ENCODE data around the gene AFG1L. TPM values are rescaled to one million over a fixed set of nuclear protein-coding genes. Genes with fewer than 3 reads are reported as not detected.
A peak's percentile ranks its signal among the peaks of the same experiment; 100 is the strongest.
"Not testable (repeated sequence)": the region's sequence is repeated elsewhere in the genome, so short reads cannot be mapped to it uniquely, and the experiment has no call there.

Gene AFG1L
- 1 to 10 TPM; 4.6 to 5.0 TPM for total RNA-seq

GRCh38 chr6:108294727-108295625 lies at the start of gene AFG1L:
AFG1L (plus strand) TSS chr6:108295054; CDS start chr6:108295080, 26 bp downstream.
- Mint-ChIP-seq H3K27ac (peak within 1 kb of the TSS; percentile 97 to 99), H3K36me3 (peaks cover 6% of the 10 kb centered on the region), H3K4me3 (peak within 1 kb of the TSS; percentile 90), H3K9me3 (no peaks in the 10 kb centered on the region), H3K27me3 (no peaks in the 10 kb centered on the region), H3K4me1 (ENCODE audit: low read depth in 2 of 2) (peaks cover 10 to 15% of the 10 kb centered on the region in 2 donors)
- DNase-seq (ENCODE audit: low spot score) (peak; percentile 89), ATAC-seq (peak; percentile 98 to 99)

DNA sequence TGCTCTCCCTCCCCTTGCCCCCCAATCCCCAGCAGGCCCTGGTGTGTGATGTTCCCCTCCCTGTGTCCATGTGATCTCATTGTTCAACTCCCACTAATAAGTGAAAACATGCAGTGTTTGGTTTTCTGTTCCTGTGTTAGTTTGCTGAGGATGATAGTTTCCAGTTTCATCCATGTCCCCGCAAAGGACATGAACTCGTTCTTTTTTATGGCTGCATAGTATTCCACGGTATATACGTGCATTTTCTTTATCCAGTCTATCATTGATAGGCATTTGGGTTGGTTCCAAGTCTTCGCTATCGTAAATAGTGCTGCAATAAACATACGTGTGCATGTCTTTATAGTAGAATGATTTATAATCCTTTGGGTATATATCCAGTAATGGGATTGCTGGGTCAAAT lies 49.8 kb upstream of the AFG1L start:
- Mint-ChIP-seq H3K4me1 (ENCODE audit: low read depth in 2 of 2) (peaks cover 15 to 30% of the 10 kb centered on the region in 2 donors), H3K36me3 (peaks cover 14% of the 10 kb centered on the region)
- H3K4me3 Mint-ChIP-seq; H3K9me3 Mint-ChIP-seq; DNase-seq (ENCODE audit: low spot score); ATAC-seq; H3K27ac Mint-ChIP-seq; H3K27me3 Mint-ChIP-seq: not testable (repeated sequence)

- peak overlapping the region in 1 of 2 donors; percentile 15 for H3K27ac Mint-ChIP-seq
- H3K36me3 Mint-ChIP-seq, result peaks cover 4% of the 10 kb centered on the region
- no peak overlapping the region for H3K4me3 Mint-ChIP-seq
Measured at GRCh38 chr6:108247965-108248536, 46.8 kb upstream of the AFG1L start.

GRCh38 chr6:108250240-108250866 lies 44.5 kb upstream of the AFG1L start:
- Mint-ChIP-seq H3K36me3 (no peaks in the 10 kb centered on the region), H3K9me3 (no peaks in the 10 kb centered on the region), H3K27me3 (no peaks in the 10 kb centered on the region), H3K4me1 (ENCODE audit: low read depth in 2 of 2) (peaks cover 33 to 39% of the 10 kb centered on the region in 2 donors), H3K4me3 (no peak overlapping the region), H3K27ac (no peak overlapping the region)
- ATAC-seq, result no peak
- no peak for DNase-seq (ENCODE audit: low spot score)

More at GRCh38 chr6:108247965-108248536, 46.8 kb upstream of the AFG1L start:
- Mint-ChIP-seq H3K27me3 (no peaks in the 10 kb centered on the region), H3K9me3 (no peaks in the 10 kb centered on the region), H3K4me1 (ENCODE audit: low read depth in 2 of 2) (peaks cover 21 to 35% of the 10 kb centered on the region in 2 donors)
- ATAC-seq (no peak), DNase-seq (ENCODE audit: low spot score) (no peak)

- DNase-seq (ENCODE audit: low spot score) (no peak), ATAC-seq (no peak)
- H3K36me3 Mint-ChIP-seq, result no peaks in the 10 kb centered on the region
- H3K9me3 Mint-ChIP-seq, result no peaks in the 10 kb centered on the region
- no peak overlapping the region for H3K4me3 Mint-ChIP-seq
- no peaks in the 10 kb centered on the region for H3K27me3 Mint-ChIP-seq
- no peak overlapping the region for H3K27ac Mint-ChIP-seq
- peaks cover 33 to 39% of the 10 kb centered on the region in 2 donors for H3K4me1 Mint-ChIP-seq (ENCODE audit: low read depth in 2 of 2)
Measured at GRCh38 chr6:108251252-108251651, 43.6 kb upstream of the AFG1L start.

- no peaks in the 10 kb centered on the region for H3K9me3 Mint-ChIP-seq
- H3K4me1 Mint-ChIP-seq (ENCODE audit: low read depth in 2 of 2), result peaks cover 39 to 41% of the 10 kb centered on the region in 2 donors
- DNase-seq (ENCODE audit: low spot score) (no peak), ATAC-seq (no peak)
- no peaks in the 10 kb centered on the region for H3K27me3 Mint-ChIP-seq
- H3K4me3 Mint-ChIP-seq, result no peak overlapping the region
- peak overlapping the region in 1 of 2 donors; percentile 80 for H3K27ac Mint-ChIP-seq
- H3K36me3 Mint-ChIP-seq, result no peaks in the 10 kb centered on the region
Measured at GRCh38 chr6:108252055-108252454, 42.8 kb upstream of the AFG1L start.

- no peaks in the 10 kb centered on the region for H3K9me3 Mint-ChIP-seq
- H3K27me3 Mint-ChIP-seq, result no peaks in the 10 kb centered on the region
- ATAC-seq (no peak), DNase-seq (ENCODE audit: low spot score) (no peak)
- peaks cover 33 to 37% of the 10 kb centered on the region in 2 donors for H3K4me1 Mint-ChIP-seq (ENCODE audit: low read depth in 2 of 2)
- H3K36me3 Mint-ChIP-seq, result no peaks in the 10 kb centered on the region
- peak overlapping the region in 1 of 2 donors; percentile 54 for H3K27ac Mint-ChIP-seq
- H3K4me3 Mint-ChIP-seq, result no peak overlapping the region
Measured at GRCh38 chr6:108253241-108253640, 41.6 kb upstream of the AFG1L start.

DNA sequence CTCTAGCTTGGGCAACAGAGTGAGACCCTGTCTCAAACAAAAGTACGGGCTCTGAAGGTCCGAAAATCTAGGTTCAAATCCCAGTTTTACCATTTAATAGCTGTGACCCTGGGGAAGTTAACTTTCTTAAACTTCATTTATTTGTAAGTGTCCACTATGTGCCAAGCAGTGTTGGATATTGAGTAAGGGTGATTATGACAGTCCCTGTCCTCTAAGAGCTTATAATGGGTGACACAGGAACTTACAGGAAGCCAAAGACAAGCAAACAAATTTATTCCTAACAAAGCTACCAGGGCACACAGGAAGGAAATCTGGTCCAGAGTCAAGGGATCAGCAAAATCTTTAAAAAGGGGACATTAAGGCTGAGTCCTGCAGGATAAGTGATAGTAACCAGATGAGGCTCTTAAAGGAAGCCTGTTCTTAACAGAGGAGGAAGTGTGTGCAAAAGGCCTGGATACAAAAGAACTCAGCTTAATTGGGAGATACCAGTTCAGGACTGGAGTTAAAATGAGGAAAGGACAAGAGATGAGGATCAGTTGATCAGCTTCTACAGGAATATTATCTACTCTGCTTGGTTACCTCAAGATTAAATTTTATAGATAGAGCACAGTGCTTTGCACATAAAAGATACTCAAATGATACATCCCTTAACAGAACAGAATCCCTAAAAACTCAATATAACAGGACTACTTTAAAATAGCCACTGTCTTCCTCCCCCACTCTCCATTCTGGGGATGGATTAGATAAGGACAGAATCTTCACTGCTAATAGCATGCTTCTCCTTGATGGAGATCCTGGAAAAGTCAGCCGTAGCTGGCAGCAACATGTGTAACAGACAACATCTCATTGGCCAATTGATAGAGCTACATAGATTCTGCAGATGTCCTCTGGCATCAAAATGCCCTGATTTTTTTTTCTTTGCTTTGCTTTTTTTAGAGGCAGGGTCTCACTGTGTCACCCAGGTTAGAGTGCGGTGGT lies 40.1 kb upstream of the AFG1L start:
- DNase-seq (ENCODE audit: low spot score) (no peak), ATAC-seq (no peak)
- H3K4me1 Mint-ChIP-seq (ENCODE audit: low read depth in 2 of 2), result peaks cover 32 to 35% of the 10 kb centered on the region in 2 donors
- no peak overlapping the region for H3K4me3 Mint-ChIP-seq
- no peaks in the 10 kb centered on the region for H3K27me3 Mint-ChIP-seq
- H3K9me3 Mint-ChIP-seq, result no peaks in the 10 kb centered on the region
- H3K27ac Mint-ChIP-seq, result no peak overlapping the region
- no peaks in the 10 kb centered on the region for H3K36me3 Mint-ChIP-seq

- H3K9me3 Mint-ChIP-seq, result no peaks in the 10 kb centered on the region
- H3K27ac Mint-ChIP-seq, result peak overlapping the region; percentile 88 to 94
- peaks cover 10 to 14% of the 10 kb centered on the region in 2 donors for H3K4me1 Mint-ChIP-seq (ENCODE audit: low read depth in 2 of 2)
- ATAC-seq (peak in 1 of 2 donors; percentile 5), DNase-seq (ENCODE audit: low spot score) (no peak)
- no peaks in the 10 kb centered on the region for H3K36me3 Mint-ChIP-seq
- H3K27me3 Mint-ChIP-seq, result no peaks in the 10 kb centered on the region
- peak overlapping the region; percentile 89 for H3K4me3 Mint-ChIP-seq
Measured at GRCh38 chr6:108260126-108260808, 34.6 kb upstream of the AFG1L start.

GRCh38 chr6:108260809-108261569 lies 33.9 kb upstream of the AFG1L start, which contains the start of gene SNX3:
SNX3 (minus strand) TSS chr6:108261040; CDS start chr6:108260921, 119 bp downstream.
- Mint-ChIP-seq H3K36me3 (no peaks in the 10 kb centered on the region), H3K27ac (peak within 1 kb of the TSS; percentile 88 to 94), H3K27me3 (no peaks in the 10 kb centered on the region), H3K9me3 (no peaks in the 10 kb centered on the region), H3K4me1 (ENCODE audit: low read depth in 2 of 2) (peaks cover 9 to 14% of the 10 kb centered on the region in 2 donors), H3K4me3 (peak within 1 kb of the TSS; percentile 89)
- DNase-seq (ENCODE audit: low spot score) (peak; percentile 94), ATAC-seq (peak; percentile 96)

DNA sequence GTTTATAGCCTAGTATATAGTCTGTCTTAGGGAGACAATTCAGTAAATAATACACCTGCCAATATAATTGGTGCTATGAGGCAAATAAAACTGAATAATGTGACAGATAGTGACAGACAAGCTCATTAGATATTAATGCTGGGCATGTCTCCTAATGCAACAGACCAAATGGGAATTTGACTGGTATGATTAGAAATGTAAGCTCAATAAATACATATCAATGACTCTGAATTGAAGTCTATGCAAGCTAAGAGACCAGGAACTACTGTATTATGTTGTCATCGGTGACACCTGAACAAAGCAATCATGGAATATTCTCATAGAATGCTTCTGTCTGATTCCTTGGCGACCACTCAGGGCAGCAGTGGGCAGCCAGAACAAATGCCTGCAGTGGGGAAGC lies 31.5 kb upstream of the AFG1L start:
- DNase-seq (ENCODE audit: low spot score), result no peak
- Mint-ChIP-seq H3K36me3 (no peaks in the 10 kb centered on the region), H3K27ac (no peak overlapping the region), H3K4me1 (ENCODE audit: low read depth in 2 of 2) (peaks cover 4 to 5% of the 10 kb centered on the region in 2 donors), H3K27me3 (no peaks in the 10 kb centered on the region), H3K4me3 (no peak overlapping the region), H3K9me3 (no peaks in the 10 kb centered on the region)
- ATAC-seq, result no peak

DNA sequence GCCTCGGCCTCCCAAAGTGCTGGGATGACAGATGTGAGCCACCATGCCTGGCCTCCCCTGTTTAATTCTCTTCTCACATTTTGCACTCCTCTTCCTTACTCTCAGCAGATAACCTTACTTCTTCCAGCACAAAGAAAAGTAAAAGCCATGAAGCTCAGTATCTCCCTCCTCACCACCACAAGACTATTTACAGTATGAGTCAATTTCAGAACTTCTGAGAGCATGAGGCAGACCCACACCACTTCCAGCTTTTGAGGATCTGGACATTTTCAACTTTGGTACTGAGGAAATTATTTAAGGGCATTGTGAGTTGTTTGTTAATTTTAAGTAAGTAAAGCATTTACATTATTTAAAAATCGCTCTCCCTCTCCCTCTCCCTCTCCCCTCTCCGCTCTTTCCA lies 26.0 kb upstream of the AFG1L start:
- Mint-ChIP-seq H3K27me3 (peaks cover 0 to 2% of the 10 kb centered on the region in 2 donors), H3K9me3 (no peaks in the 10 kb centered on the region), H3K4me1 (ENCODE audit: low read depth in 2 of 2) (no peaks in the 10 kb centered on the region), H3K4me3 (no peak overlapping the region), H3K36me3 (no peaks in the 10 kb centered on the region), H3K27ac (peak overlapping the region in 1 of 2 donors; percentile 8)
- no peak for ATAC-seq
- DNase-seq (ENCODE audit: low spot score), result no peak
